Cardiac muscle cell (in vitro differentiated cells and primary cell): ENCODE data around the gene TBC1D10B. TPM values are rescaled to one million over a fixed set of nuclear protein-coding genes. Genes with fewer than 3 reads are reported as not detected.

Experiments
- DNase-seq, 2 donors: peaks; one replicate each; pipeline versions ENCODE4 v3.0.0 to v3.0.0-alpha.2; 2010 to 2017; ENCODE audit warnings: low read depth in 1 of 2, low spot score in 1 of 2
- H3K27ac ChIP-seq: fragments of 200-600 bp; sonication (generic); 2 replicates; pipeline ENCODE4 v1.5.1; 2016
- H3K27me3 ChIP-seq: fragments of 200-600 bp; sonication (generic); 2 replicates; pipeline ENCODE4 v1.6.0; 2016; ENCODE audit warnings: control low read depth
- H3K36me3 ChIP-seq: fragments of 200-600 bp; sonication (generic); 2 replicates; pipeline ENCODE4 v1.5.1; 2016; ENCODE audit warnings: control low read depth
- H3K4me1 ChIP-seq: fragments of 200-600 bp; sonication (generic); 2 replicates; pipeline ENCODE4 v1.8.1; 2017; ENCODE audit warnings: low read depth, mild to moderate bottlenecking, mixed run types
- H3K4me3 ChIP-seq: fragments of 200-600 bp; sonication (generic); 2 replicates; pipeline ENCODE4 v1.5.1; 2016; ENCODE audit warnings: mild to moderate bottlenecking
- H3K9me3 ChIP-seq: fragments of 200-600 bp; sonication (generic); 2 replicates; pipeline ENCODE4 v1.5.1; 2017; ENCODE audit warnings: low read depth, mild to moderate bottlenecking, control low read depth
- CTCF ChIP-seq: IDR thresholded peaks from 2 replicates; pipeline ENCODE4 v1.5.1; 2012; ENCODE audit warnings: low read depth, mild to moderate bottlenecking, low read length
- polyA plus RNA-seq: library from polyadenylated mRNA; unstranded; fragments of >200 nt; fragmentation: Nextera tagmentation; extraction: Ambion mirVana; gene quantifications from 2 replicates; pipeline ENCODE4 v1.2.1, GENCODE V29; 2016
- total RNA-seq: library from RNA; depleted of rRNA; stranded (reverse); fragments of >200 nt; gene quantifications from 2 replicates; pipeline ENCODE4 v1.2.3, GENCODE V29; 2016

The TBC1D10B gene
- total and polyA plus RNA-seq, 2 experiments from 2014 or later: 39.9 to 58.4 TPM

- peak; percentile 35 to 64 for DNase-seq
- no peak for TF ChIP-seq CTCF
Observed at GRCh38 chr16:30394592-30395154, 24.4 kb upstream of the TBC1D10B start.

DNA sequence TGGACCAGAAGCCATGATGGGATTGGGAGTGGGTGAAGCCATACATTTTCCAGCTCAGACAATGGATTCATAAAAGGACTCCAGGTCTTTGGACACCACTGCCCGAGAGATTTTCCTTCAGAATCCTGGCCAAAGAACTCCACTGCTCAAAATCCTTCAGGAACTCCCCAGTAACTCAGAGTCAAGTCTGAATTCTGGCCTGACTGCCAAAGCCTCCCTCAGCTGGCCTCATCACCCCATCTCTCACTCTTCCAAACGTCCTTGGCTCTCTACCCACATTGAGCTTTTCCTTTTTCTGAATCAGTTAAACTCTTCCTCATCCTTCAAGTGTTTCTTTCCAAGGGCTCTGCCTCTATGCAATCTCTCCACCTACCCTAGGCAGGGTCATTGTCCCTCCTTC, 13.2 kb upstream of the TBC1D10B start:
- Histone ChIP-seq H3K27me3 (no peaks in the 10 kb centered on the region), H3K27ac (no peak overlapping the region), H3K4me1 (peaks cover 4% of the 10 kb centered on the region), H3K36me3 (no peaks in the 10 kb centered on the region), H3K4me3 (no peak overlapping the region), H3K9me3 (no peaks in the 10 kb centered on the region)
- DNase-seq: no peak
- TF ChIP-seq CTCF: no peak

More at GRCh38 chr16:30394592-30395154, 24.4 kb upstream of the TBC1D10B start:
- Histone ChIP-seq H3K36me3 (no peaks in the 10 kb centered on the region), H3K27ac (peak overlapping the region; percentile 98), H3K4me1 (peaks cover 19% of the 10 kb centered on the region), H3K4me3 (peak overlapping the region; percentile 95), H3K27me3 (no peaks in the 10 kb centered on the region), H3K9me3 (no peaks in the 10 kb centered on the region)

- no peak for TF ChIP-seq CTCF
- peak within 1 kb of the TSS; percentile 70 for H3K27ac ChIP-seq
- no peak for DNase-seq
Observed at GRCh38 chr16:30382111-30382881, 12.0 kb upstream of the TBC1D10B start, which contains the start of gene SEPTIN1. Gene SEPTIN1, minus strand, starts transcription at chr16:30382561. Its CDS starts 19 bp downstream, at chr16:30382542.

DNA sequence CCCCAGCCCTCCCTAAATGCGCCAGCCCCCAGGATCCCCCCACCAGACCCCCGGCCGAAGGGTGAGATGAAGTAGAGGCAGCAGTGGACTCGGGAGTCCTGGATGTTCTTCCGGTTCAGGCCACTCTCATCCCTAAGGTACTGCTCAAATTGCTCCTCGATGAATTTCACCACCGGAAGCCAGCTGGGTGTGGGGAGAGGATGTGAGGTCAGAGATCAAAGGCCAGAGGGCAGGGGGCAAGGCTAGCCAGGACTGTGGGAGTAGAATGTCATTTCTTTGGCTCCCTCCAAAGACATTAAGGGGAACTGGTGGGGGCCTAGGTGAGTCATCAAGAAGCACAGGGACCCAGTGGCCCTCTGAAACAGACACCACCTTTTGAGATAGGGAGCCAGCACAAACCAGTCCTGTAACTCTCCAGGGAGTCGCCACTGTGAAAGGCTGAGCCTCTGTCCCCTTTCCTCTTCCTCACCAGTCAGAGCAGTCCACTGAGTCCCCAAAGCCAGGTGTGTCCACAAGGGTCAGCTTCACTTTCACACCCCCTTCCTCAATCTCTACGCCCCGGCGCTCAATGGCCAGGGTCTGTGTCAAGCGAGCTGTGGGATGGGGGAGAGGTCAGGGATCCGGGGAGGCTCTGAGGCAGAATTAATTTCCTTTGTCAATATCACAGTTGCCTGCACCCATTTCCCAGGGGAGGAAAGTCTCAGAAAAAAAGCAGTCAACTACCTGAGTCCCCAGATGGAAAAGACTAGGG, 11.2 kb upstream of the TBC1D10B start:
- no peak for TF ChIP-seq CTCF
- Histone ChIP-seq H3K27me3 (no peaks in the 10 kb centered on the region), H3K9me3 (no peaks in the 10 kb centered on the region), H3K36me3 (no peaks in the 10 kb centered on the region), H3K4me3 (no peak overlapping the region), H3K27ac (peak overlapping the region; percentile 70), H3K4me1 (peaks cover 9% of the 10 kb centered on the region)
- DNase-seq: no peak

More at GRCh38 chr16:30382111-30382881, 12.0 kb upstream of the TBC1D10B start, which contains the start of gene SEPTIN1:
- Histone ChIP-seq H3K27me3 (no peaks in the 10 kb centered on the region), H3K9me3 (no peaks in the 10 kb centered on the region), H3K36me3 (no peaks in the 10 kb centered on the region), H3K4me1 (peaks cover 7% of the 10 kb centered on the region), H3K4me3 (no peak within 1 kb of the TSS)

GRCh38 chr16:30380803-30381208, 10.5 kb upstream of the TBC1D10B start:
- Histone ChIP-seq H3K4me1 (peaks cover 9% of the 10 kb centered on the region), H3K27me3 (no peaks in the 10 kb centered on the region), H3K27ac (no peak overlapping the region), H3K4me3 (no peak overlapping the region), H3K9me3 (no peaks in the 10 kb centered on the region), H3K36me3 (no peaks in the 10 kb centered on the region)
- TF ChIP-seq CTCF: no peak
- no peak for DNase-seq
